ENCODE data around the gene LDLRAD3. TPM values are rescaled to one million over a fixed set of nuclear protein-coding genes. Genes with fewer than 3 reads are reported as not detected.

LDLRAD3 gene
- 10 to 100 TPM; 19.4 to 49.5 (median 31.0) TPM for total RNA-seq

GRCh38 chr11:35943713-35944502 lies at the start of gene LDLRAD3:
Gene LDLRAD3, plus strand, starts transcription at chr11:35944062. Its CDS starts 37 bp downstream, at chr11:35944099.
- TF ChIP-seq EP300 (IDR thresholded peaks at IDR 0.05): peak in 1 of 2 donors; percentile 51
- TF ChIP-seq, protein P1, sequence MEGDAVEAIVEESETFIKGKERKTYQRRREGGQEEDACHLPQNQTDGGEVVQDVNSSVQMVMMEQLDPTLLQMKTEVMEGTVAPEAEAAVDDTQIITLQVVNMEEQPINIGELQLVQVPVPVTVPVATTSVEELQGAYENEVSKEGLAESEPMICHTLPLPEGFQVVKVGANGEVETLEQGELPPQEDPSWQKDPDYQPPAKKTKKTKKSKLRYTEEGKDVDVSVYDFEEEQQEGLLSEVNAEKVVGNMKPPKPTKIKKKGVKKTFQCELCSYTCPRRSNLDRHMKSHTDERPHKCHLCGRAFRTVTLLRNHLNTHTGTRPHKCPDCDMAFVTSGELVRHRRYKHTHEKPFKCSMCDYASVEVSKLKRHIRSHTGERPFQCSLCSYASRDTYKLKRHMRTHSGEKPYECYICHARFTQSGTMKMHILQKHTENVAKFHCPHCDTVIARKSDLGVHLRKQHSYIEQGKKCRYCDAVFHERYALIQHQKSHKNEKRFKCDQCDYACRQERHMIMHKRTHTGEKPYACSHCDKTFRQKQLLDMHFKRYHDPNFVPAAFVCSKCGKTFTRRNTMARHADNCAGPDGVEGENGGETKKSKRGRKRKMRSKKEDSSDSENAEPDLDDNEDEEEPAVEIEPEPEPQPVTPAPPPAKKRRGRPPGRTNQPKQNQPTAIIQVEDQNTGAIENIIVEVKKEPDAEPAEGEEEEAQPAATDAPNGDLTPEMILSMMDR (IDR thresholded peaks at IDR 0.05): no peak
- peak; percentile 5 to 26 for TF ChIP-seq POLR2A (IDR thresholded peaks at IDR 0.05)
- Histone ChIP-seq H3K27me3 (no peaks in the 10 kb centered on the region), H3K27ac (peak within 1 kb of the TSS; percentile 70 to 88 (median 78)), H3K4me1 (peaks cover 0 to 34% (median 10%) of the 10 kb centered on the region in 4 donors), H3K9me3 (no peaks in the 10 kb centered on the region), H3K4me3 (peak within 1 kb of the TSS; percentile 54 to 67 (median 62)), H3K36me3 (no peaks in the 10 kb centered on the region)
- WGBS, 2 donors: 1 to 4% methylated on average over 12 to 39 of the region's 97 CpGs
- peak; percentile 61 for DNase-seq (ENCODE audit: low spot score in 2 of 2)

DNA sequence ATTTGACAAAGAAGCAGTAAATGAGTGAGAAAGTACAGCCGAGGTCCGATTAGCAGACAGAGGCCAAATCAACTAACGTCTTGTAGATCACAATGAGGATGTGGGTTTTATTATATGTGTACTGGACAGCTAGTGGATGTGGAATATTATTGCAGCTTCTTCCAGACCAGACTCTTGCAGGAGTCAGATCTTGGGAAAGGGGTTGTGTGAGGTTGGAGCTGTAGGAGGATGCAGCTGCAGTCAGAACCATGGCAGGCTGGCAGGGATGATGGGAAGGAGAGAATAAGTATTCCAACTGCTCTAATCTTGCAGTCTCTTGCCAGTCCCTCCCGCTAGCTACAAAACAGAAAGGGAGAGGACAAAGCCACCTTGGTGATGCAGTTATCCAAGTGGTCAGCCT lies 46.8 kb upstream of the LDLRAD3 start:
- H3K4me3 ChIP-seq: no peak overlapping the region
- no peaks in the 10 kb centered on the region for H3K4me1 ChIP-seq
- H3K27ac ChIP-seq: no peak overlapping the region
- H3K27me3 ChIP-seq: no peaks in the 10 kb centered on the region
- no peak for DNase-seq (ENCODE audit: low spot score in 2 of 2)
- H3K9me3 ChIP-seq: peaks cover 0 to 17% (median 0%) of the 10 kb centered on the region in 4 donors
- no peaks in the 10 kb centered on the region for H3K36me3 ChIP-seq
- TF ChIP-seq, protein P1 (IDR thresholded peaks at IDR 0.05): no peak
- TF ChIP-seq EP300 (IDR thresholded peaks at IDR 0.05) (no peak), POLR2A (IDR thresholded peaks at IDR 0.05) (no peak)
- 52 to 64% methylated on average over 4 of the region's 4 CpGs for WGBS, 2 donors

- Histone ChIP-seq H3K36me3 (no peaks in the 10 kb centered on the region), H3K4me3 (no peak overlapping the region), H3K27ac (no peak overlapping the region), H3K9me3 (peaks cover 0 to 33% (median 0%) of the 10 kb centered on the region in 4 donors), H3K27me3 (no peaks in the 10 kb centered on the region), H3K4me1 (peaks cover 0 to 24% (median 3%) of the 10 kb centered on the region in 4 donors)
- DNase-seq (ENCODE audit: low spot score in 2 of 2): no peak
- TF ChIP-seq EP300 (IDR thresholded peaks at IDR 0.05): no peak
- TF ChIP-seq POLR2A (IDR thresholded peaks at IDR 0.05): no peak
- TF ChIP-seq, protein P1 (IDR thresholded peaks at IDR 0.05): no peak
Observed at GRCh38 chr11:35902961-35903360, 40.9 kb upstream of the LDLRAD3 start.

DNA sequence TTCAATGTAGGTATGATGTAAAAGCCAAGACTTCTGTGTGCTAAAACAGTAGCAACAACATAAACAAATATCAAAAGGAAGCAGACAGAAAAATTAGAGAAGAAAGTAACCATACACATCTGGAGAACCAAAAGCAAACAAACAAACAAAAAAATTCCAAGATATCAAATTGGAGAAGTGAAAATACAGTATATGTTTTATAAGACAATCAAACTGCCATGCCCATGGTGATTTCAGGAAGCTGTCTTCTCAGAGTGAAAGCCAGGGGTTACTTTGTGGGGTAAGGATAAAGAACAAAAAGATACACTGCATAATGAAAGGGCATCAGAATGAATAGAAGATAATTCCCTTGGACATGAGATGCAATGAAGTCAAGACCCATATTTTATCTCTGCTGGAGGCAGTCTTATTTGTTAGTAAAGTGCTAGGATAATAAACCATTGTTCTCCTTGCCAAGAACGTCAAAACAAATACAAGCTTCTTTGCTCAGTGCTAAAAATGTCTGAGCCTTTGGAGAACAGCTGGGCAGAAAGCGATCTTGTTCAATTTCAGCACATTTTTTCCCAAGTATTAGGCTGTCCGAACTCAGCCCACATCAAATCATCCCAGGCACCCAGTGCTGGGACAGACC lies 38.1 kb upstream of the LDLRAD3 start:
- peaks cover 0 to 42% (median 12%) of the 10 kb centered on the region in 4 donors for H3K4me1 ChIP-seq
- H3K27me3 ChIP-seq: no peaks in the 10 kb centered on the region
- H3K27ac ChIP-seq: peak overlapping the region in 2 of 4 donors; percentile 76 to 83
- 20 to 35% methylated on average over 3 of the region's 3 CpGs for WGBS, 2 donors
- H3K4me3 ChIP-seq: no peak overlapping the region
- TF ChIP-seq POLR2A (IDR thresholded peaks at IDR 0.05): no peak
- peak in 1 of 2 donors; percentile 46 for TF ChIP-seq EP300 (IDR thresholded peaks at IDR 0.05)
- TF ChIP-seq, protein P1 (IDR thresholded peaks at IDR 0.05): peak in 2 of 5 experiments; percentile 10 to 14
- DNase-seq (ENCODE audit: low spot score in 2 of 2): no peak
- no peaks in the 10 kb centered on the region for H3K36me3 ChIP-seq
- peaks cover 0 to 23% (median 0%) of the 10 kb centered on the region in 4 donors for H3K9me3 ChIP-seq

DNA sequence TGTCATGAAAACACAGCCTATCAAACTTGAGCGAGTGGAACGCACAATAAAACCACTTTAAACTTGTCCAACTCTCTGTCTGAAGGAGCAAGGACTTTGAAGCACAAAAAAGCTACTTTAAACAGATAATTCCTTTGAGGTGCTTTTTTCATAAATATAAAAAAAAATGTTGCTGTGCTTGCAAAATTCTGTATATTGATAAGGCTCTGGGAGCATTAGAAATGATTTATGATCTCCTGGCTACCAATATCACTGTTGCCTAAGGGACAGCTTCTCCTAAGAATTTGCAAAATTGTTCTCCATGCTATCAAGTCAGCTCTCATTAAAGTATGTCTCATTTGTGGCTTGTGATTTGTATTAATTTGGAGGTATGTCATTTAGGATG lies 37.6 kb upstream of the LDLRAD3 start:
- no peaks in the 10 kb centered on the region for H3K27me3 ChIP-seq
- H3K9me3 ChIP-seq: peaks cover 0 to 19% (median 0%) of the 10 kb centered on the region in 4 donors
- H3K36me3 ChIP-seq: no peaks in the 10 kb centered on the region
- peaks cover 0 to 44% (median 12%) of the 10 kb centered on the region in 4 donors for H3K4me1 ChIP-seq
- no peak overlapping the region for H3K4me3 ChIP-seq
- TF ChIP-seq, protein P1 (IDR thresholded peaks at IDR 0.05): no peak
- TF ChIP-seq POLR2A (IDR thresholded peaks at IDR 0.05) (no peak), EP300 (IDR thresholded peaks at IDR 0.05) (no peak)
- WGBS, 2 donors: 25 to 37% methylated on average over 2 of the region's 2 CpGs
- no peak for DNase-seq (ENCODE audit: low spot score in 2 of 2)
- peak overlapping the region in 2 of 4 donors; percentile 76 to 83 for H3K27ac ChIP-seq
